Measurements from ENCODE around the gene MSANTD7.
"Not testable (repeated sequence)": the region's sequence is repeated elsewhere in the genome, so short reads cannot be mapped to it uniquely, and the experiment has no call there.

MSANTD7 gene

DNA sequence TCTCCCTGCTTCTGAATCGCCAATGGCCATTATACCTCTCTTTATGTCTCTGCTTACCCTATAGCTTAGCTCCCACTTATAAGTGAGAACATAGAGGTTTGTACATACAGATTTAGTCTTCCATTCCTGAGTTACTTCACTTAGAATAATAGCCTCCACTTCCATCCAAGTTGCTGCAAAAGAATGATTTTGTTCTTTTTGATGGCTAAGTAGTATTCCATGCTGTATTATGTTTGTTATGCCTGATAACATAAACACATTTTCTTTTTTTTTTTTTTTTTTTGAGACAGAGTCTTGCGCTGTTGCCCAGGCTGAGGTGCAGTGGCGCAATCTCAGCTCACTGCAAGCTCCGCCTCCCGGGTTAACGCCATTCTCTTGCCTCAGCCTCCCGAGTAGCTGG, 21.4 kb upstream of the MSANTD7 start:
- H3K27ac ChIP-seq (ENCODE audit: insufficient read depth, low read depth, low read length, poor library complexity, severe bottlenecking); H3K27me3 ChIP-seq (ENCODE audit: control insufficient read depth, insufficient read depth, low read length, poor library complexity, severe bottlenecking); H3K4me3 ChIP-seq (ENCODE audit: insufficient read depth, low read depth, low read length); H3K36me3 ChIP-seq (ENCODE audit: control insufficient read depth, insufficient read depth, low read length); H3K9me3 ChIP-seq (ENCODE audit: control insufficient read depth, low read length); H3K4me1 ChIP-seq (ENCODE audit: control insufficient read depth, insufficient read depth, low read length): not testable (repeated sequence)
- WGBS, 2 experiments: 97 to 99% methylated on average over 7 of the region's 7 CpGs

DNA sequence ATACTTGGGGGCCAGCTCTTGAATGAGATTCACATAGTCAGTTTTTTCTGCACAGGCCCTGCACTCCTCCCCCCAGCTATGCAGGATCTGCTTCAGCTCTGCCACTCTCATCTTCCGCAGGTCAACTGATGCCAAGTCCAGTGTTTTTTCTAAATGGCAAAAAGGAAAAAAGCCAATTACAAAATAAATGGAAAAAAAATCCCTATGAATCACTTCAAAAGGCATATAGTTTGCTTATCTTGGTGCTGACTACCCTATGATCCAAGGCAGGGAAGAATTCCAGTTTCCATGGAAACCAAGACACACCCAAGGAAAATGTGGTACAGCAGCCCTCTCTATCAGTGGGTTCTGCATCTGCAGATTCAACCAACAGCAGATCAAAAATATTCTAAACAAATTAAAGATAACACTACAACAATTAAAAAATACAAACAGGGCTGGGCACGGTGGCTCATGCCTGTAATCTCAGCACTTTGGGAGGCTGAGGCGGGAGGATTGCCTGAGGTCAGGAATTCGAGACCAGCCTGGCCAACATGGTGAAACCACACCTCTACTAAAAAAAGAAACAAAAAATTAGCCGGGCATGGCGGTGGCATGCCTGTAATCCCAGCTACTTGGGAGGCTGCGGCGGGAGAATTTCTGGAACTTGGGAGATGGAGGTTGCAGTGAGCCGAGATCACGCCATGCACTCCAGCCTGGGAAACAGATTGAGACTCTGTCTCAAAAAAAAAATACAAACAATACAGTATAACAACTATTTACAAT, 17.9 kb upstream of the MSANTD7 start:
- Histone ChIP-seq H3K27ac (ENCODE audit: insufficient read depth, low read depth, low read length, poor library complexity, severe bottlenecking) (no peak overlapping the region), H3K36me3 (ENCODE audit: control insufficient read depth, insufficient read depth, low read length) (no peaks in the 10 kb centered on the region)
- WGBS, 2 experiments: 91 to 93% methylated on average over 10 of the region's 10 CpGs

DNA sequence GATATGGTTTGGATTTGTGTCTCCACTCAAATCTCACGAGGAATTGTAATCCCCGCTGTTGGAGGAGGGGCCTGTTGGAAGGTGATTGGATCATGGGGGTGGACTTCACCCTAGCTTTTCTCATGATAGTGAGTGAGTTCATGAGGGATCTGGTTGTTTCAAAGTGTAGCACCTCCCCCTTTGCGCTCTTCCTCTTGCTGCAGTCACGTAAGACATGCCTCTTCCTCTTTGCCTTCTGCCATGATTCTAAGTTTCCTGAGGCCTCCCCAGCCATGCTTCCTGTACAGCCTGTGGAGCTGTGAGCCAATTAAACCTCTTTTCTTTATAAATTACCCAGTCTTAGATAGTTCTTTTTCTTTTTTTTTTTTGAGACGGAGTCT, 17.3 kb upstream of the MSANTD7 start:
- no peaks in the 10 kb centered on the region for H3K36me3 ChIP-seq (ENCODE audit: control insufficient read depth, insufficient read depth, low read length)
- H3K27ac ChIP-seq (ENCODE audit: insufficient read depth, low read depth, low read length, poor library complexity, severe bottlenecking): no peak overlapping the region
- H3K27me3 ChIP-seq (ENCODE audit: control insufficient read depth, insufficient read depth, low read length, poor library complexity, severe bottlenecking): no peaks in the 10 kb centered on the region
- H3K9me3 ChIP-seq (ENCODE audit: control insufficient read depth, low read length): no peaks in the 10 kb centered on the region
- WGBS, 2 experiments: 89 to 96% methylated on average over 5 of the region's 5 CpGs
- no peaks in the 10 kb centered on the region for H3K4me1 ChIP-seq (ENCODE audit: control insufficient read depth, insufficient read depth, low read length)
- no peak overlapping the region for H3K4me3 ChIP-seq (ENCODE audit: insufficient read depth, low read depth, low read length)

More for the DNA sequence above, 17.9 kb upstream of the MSANTD7 start:
- no peak overlapping the region for H3K4me3 ChIP-seq (ENCODE audit: insufficient read depth, low read depth, low read length)
- no peaks in the 10 kb centered on the region for H3K9me3 ChIP-seq (ENCODE audit: control insufficient read depth, low read length)
- H3K27me3 ChIP-seq (ENCODE audit: control insufficient read depth, insufficient read depth, low read length, poor library complexity, severe bottlenecking): no peaks in the 10 kb centered on the region
- no peaks in the 10 kb centered on the region for H3K4me1 ChIP-seq (ENCODE audit: control insufficient read depth, insufficient read depth, low read length)

DNA sequence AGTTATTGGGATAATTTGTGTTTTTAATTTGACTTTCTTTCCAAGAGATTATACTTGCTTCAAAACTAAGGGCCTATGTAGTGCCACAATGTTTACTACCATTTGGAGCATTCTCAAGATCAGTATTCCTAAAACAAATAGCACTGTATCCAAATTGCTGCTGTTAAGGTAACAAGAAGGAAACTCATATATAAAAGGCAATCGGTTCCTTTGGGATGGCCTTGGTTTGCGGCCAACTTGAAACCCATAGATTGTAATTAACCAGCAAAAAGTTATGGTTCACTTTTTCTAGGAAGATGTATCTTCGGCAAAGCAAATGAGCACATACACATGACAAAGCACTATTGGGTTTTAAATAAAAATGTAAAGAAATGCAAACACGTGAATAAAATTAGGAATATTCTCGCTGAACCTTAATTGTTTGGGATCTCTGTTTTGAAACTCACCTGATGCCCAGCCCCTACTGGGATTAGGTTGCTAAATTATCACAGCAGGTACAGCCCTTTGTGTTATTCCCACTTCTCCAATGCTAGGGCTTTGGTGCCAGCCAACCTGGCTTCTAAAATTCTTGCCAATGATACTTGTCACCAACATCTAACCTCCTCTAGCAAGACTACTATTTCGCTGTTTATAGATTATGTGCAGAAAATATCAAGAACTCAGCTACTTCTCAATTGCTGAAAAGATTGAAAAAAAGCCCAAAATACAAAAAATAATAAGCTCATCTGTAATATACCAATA, 16.3 kb upstream of the MSANTD7 start:
- H3K4me3 ChIP-seq (ENCODE audit: insufficient read depth, low read depth, low read length): no peak overlapping the region
- peaks cover 4% of the 10 kb centered on the region for H3K27me3 ChIP-seq (ENCODE audit: control insufficient read depth, insufficient read depth, low read length, poor library complexity, severe bottlenecking)
- H3K27ac ChIP-seq (ENCODE audit: insufficient read depth, low read depth, low read length, poor library complexity, severe bottlenecking): no peak overlapping the region
- H3K36me3 ChIP-seq (ENCODE audit: control insufficient read depth, insufficient read depth, low read length): no peaks in the 10 kb centered on the region
- 86 to 88% methylated on average over 5 to 6 of the region's 6 CpGs for WGBS, 2 experiments
- H3K4me1 ChIP-seq (ENCODE audit: control insufficient read depth, insufficient read depth, low read length): no peaks in the 10 kb centered on the region
- no peaks in the 10 kb centered on the region for H3K9me3 ChIP-seq (ENCODE audit: control insufficient read depth, low read length)

DNA sequence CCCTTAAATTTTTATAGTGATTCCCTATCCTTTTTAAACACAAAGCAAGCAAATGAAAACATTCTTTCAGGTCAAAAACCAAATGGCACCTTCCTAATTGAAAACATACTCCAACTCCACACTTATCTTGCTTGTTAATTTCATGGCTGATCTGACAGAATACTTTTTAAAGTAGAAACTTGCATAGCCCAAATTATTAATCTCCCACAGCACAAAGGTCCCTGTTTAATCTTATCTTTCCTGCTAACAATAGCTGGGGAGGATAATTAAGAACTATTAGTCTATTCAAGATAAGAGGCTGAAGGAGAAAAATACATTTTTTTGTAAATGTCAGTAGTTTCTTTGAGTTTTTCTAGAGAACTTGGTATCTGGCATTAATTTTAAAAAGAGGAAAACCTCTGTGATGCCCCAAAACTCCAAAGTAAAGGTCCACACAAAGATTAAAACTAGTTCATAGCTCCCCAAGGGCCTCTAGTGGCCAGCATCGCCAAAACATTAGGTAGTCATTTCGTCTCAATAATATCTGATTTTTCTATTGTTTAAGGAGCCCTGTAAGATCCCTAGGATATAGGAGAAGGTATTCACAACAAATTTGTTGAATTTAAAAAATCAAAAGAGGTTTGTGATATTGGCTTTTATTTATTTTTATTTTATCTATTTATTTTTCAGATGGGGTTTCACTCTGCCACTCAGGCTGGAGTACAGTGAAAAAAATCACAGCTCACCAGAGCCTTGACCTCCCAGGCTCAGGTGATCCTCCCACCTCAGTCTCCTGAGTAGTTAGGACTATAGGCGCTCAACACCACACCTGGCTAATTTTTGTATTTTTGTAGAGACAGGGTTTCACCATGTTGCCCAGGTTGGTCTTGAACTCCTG, 15.0 kb upstream of the MSANTD7 start:
- whole genome bisulfite sequencing, 2 experiments: 50 to 86% methylated on average over 1 to 3 of the region's 3 CpGs
- Histone ChIP-seq H3K9me3 (ENCODE audit: control insufficient read depth, low read length) (no peaks in the 10 kb centered on the region), H3K36me3 (ENCODE audit: control insufficient read depth, insufficient read depth, low read length) (no peaks in the 10 kb centered on the region), H3K4me1 (ENCODE audit: control insufficient read depth, insufficient read depth, low read length) (no peaks in the 10 kb centered on the region), H3K27ac (ENCODE audit: insufficient read depth, low read depth, low read length, poor library complexity, severe bottlenecking) (no peak overlapping the region), H3K27me3 (ENCODE audit: control insufficient read depth, insufficient read depth, low read length, poor library complexity, severe bottlenecking) (peaks cover 4% of the 10 kb centered on the region), H3K4me3 (ENCODE audit: insufficient read depth, low read depth, low read length) (no peak overlapping the region)

DNA sequence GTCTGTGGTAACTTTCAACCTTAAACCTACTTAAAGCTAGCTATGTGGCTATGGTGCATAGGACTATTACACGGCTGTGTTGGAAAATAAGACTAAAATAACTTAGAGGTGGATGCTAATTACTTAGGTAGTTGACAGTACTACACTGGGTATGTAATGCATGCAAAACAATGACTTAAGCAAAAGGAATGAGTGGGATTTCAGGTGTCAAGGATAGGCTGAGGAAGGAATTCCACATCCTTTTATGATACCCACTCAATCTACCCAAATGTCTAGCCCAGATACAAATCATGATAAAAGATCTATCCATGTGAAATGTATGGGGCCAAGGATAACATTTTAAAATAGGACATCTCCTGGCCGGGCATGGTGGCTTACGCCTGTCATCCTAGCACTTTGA, 14.1 kb upstream of the MSANTD7 start:
- Histone ChIP-seq H3K4me1 (ENCODE audit: control insufficient read depth, insufficient read depth, low read length) (no peaks in the 10 kb centered on the region), H3K27ac (ENCODE audit: insufficient read depth, low read depth, low read length, poor library complexity, severe bottlenecking) (no peak overlapping the region), H3K9me3 (ENCODE audit: control insufficient read depth, low read length) (no peaks in the 10 kb centered on the region), H3K36me3 (ENCODE audit: control insufficient read depth, insufficient read depth, low read length) (no peaks in the 10 kb centered on the region), H3K4me3 (ENCODE audit: insufficient read depth, low read depth, low read length) (no peak overlapping the region), H3K27me3 (ENCODE audit: control insufficient read depth, insufficient read depth, low read length, poor library complexity, severe bottlenecking) (peaks cover 4% of the 10 kb centered on the region)
- WGBS, 2 experiments: 93% methylated on average over 3 of the region's 3 CpGs

DNA sequence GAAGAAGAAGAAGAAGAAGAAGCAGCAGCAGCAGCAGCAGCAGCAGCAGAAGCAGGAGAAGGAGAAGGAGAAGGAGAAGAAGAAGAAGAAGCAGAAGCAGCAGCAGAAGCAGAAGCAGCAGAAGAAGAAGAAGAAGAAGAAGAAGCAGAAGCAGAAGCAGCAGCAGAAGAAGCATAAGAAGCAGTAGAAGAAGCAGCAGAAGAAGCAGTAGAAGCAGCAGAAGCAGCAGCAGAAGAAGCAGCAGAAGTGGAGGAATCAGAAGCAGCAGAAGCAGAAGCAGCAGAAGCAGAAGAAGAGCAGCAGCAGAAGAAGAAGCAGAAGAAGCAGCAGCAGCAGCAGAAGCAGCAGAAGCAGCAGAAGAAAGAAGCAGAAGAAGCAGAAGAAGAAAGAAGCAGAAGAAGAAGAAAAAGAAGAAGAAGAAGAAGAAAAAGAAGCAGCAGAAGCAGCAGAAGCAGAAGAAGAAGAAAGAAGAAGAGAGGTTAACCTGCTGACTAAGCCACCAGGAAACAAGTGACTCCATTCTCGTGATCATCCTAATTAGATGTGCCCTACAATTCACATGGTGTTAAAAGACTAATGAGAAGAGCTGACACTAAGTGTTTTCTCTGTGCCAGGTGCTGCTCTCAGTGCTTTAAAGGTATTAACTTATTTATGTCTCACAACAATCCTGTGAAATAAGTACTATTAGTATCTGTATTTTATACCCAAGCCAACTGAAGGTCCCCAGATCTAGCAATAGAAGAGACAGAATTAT, 11.9 kb upstream of the MSANTD7 start:
- Histone ChIP-seq H3K4me3 (ENCODE audit: insufficient read depth, low read depth, low read length) (no peak overlapping the region), H3K27me3 (ENCODE audit: control insufficient read depth, insufficient read depth, low read length, poor library complexity, severe bottlenecking) (peaks cover 4% of the 10 kb centered on the region), H3K27ac (ENCODE audit: insufficient read depth, low read depth, low read length, poor library complexity, severe bottlenecking) (no peak overlapping the region), H3K9me3 (ENCODE audit: control insufficient read depth, low read length) (no peaks in the 10 kb centered on the region), H3K4me1 (ENCODE audit: control insufficient read depth, insufficient read depth, low read length) (no peaks in the 10 kb centered on the region), H3K36me3 (ENCODE audit: control insufficient read depth, insufficient read depth, low read length) (no peaks in the 10 kb centered on the region)
- 77 to 91% methylated on average over 1 of the region's 1 CpG for WGBS, 2 experiments

DNA sequence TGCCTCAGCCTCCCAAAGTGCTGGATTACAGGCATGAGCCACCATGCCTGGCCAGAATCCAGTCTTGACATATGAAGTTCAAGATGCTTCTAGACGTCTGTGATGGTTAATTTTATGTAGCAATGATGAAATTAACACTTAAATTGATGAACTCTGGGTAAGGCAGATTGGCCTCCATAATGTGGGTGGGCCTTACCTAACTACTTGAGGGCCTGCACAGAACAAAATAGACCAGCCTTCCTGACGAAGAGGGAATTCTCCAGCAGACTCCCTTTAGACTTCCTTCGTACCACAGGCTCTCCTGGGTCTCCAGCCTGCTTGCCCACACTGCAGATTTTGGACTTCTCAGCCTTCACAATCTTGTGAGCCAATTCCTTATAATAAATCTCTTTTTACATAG, 5.0 kb upstream of the MSANTD7 start:
- H3K27me3 ChIP-seq (ENCODE audit: control insufficient read depth, insufficient read depth, low read length, poor library complexity, severe bottlenecking): no peaks in the 10 kb centered on the region
- WGBS, 2 experiments: 89 to 94% methylated on average over 3 of the region's 3 CpGs
- H3K4me3 ChIP-seq (ENCODE audit: insufficient read depth, low read depth, low read length): no peak overlapping the region
- H3K36me3 ChIP-seq (ENCODE audit: control insufficient read depth, insufficient read depth, low read length): no peaks in the 10 kb centered on the region
- no peak overlapping the region for H3K27ac ChIP-seq (ENCODE audit: insufficient read depth, low read depth, low read length, poor library complexity, severe bottlenecking)
- peaks cover 10% of the 10 kb centered on the region for H3K4me1 ChIP-seq (ENCODE audit: control insufficient read depth, insufficient read depth, low read length)
- H3K9me3 ChIP-seq (ENCODE audit: control insufficient read depth, low read length): no peaks in the 10 kb centered on the region

DNA sequence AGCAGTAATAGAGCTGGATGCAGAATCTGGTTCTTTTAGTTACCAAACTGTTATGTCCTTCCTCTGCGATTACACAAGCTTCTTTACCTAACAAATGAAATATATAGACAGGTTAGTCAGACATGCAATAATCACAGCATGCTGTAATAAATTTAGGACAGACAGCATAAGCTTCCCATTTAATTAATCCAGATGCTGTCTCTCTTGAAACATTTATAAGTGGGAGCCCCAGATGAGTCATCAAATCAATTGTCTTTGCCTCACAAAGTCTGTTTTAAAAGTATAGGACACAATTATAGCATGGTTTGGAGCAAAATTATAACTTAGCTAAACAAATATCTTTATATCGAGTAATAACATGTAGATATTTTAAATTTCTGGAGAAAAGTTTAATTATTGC, 1.9 kb upstream of the MSANTD7 start:
- 92 to 100% methylated on average over 1 of the region's 2 CpGs for WGBS, 2 experiments

More for the DNA sequence above, 1.9 kb upstream of the MSANTD7 start:
- H3K27ac ChIP-seq (ENCODE audit: insufficient read depth, low read depth, low read length, poor library complexity, severe bottlenecking): no peak overlapping the region
- H3K9me3 ChIP-seq (ENCODE audit: control insufficient read depth, low read length): no peaks in the 10 kb centered on the region
- peaks cover 10% of the 10 kb centered on the region for H3K4me1 ChIP-seq (ENCODE audit: control insufficient read depth, insufficient read depth, low read length)
- H3K36me3 ChIP-seq (ENCODE audit: control insufficient read depth, insufficient read depth, low read length): no peaks in the 10 kb centered on the region
- no peaks in the 10 kb centered on the region for H3K27me3 ChIP-seq (ENCODE audit: control insufficient read depth, insufficient read depth, low read length, poor library complexity, severe bottlenecking)
- H3K4me3 ChIP-seq (ENCODE audit: insufficient read depth, low read depth, low read length): no peak overlapping the region

Data from ectodermal cell (in vitro differentiated cells).